GM10266 (cell line): ENCODE measurements around the gene NCMAP.

Experiments
- DNase-seq: peaks from one replicate; pipeline ENCODE4 v3.0.0; 2012; ENCODE audit errors: extremely low spot score
- CTCF ChIP-seq: IDR thresholded peaks from 2 replicates; pipeline ENCODE4 v1.5.1; 2012; ENCODE audit warnings: mild to moderate bottlenecking, low read depth; ENCODE audit not compliant: control insufficient read depth, insufficient read depth; ENCODE audit errors: missing control alignments

Gene NCMAP

GRCh38 chr1:24632832-24633175 is 76.9 kb downstream of the NCMAP start:
- no peak for TF ChIP-seq CTCF
- no peak for DNase-seq

- peak; percentile 63 for TF ChIP-seq CTCF
- DNase-seq: peak; percentile 66
These were observed 79.4 kb downstream of the NCMAP start for GRCh38 chr1:24635195-24635843.

GRCh38 chr1:24636661-24637357 is 80.9 kb downstream of the NCMAP start:
- no peak for DNase-seq
- no peak for TF ChIP-seq CTCF

GRCh38 chr1:24639094-24639493 is 83.2 kb downstream of the NCMAP start:
- no peak for DNase-seq
- TF ChIP-seq CTCF: no peak

GRCh38 chr1:24639881-24640280 is 84.0 kb downstream of the NCMAP start:
- no peak for TF ChIP-seq CTCF
- DNase-seq: no peak

GRCh38 chr1:24640288-24640687 is 84.4 kb downstream of the NCMAP start:
- no peak for DNase-seq
- no peak for TF ChIP-seq CTCF

GRCh38 chr1:24641646-24642151 is 85.8 kb downstream of the NCMAP start:
- no peak for TF ChIP-seq CTCF
- DNase-seq: peak; percentile 43
